ENCODE data around the gene ZNF511.

Gene ZNF511

DNA sequence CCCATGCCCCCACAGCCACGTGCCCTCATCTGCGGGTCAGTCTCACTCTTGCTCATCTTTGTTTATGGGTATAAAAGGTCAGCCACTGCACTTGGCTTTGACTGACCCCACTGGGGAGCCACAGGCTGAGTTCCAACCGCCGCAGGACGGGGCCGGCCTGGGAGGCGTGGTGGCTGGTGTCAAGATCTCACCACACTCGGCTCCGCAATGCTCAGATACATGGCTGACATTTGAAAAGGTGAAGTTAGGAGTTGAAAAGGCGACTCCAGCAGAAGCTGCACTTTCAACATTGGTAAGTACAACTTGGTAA, 14.9 kb upstream of the ZNF511 start:
- no peaks in the 10 kb centered on the region for H3K9me2 ChIP-seq (ENCODE audit: low read depth, low read length)
- no peaks in the 10 kb centered on the region for H3K27me3 ChIP-seq (ENCODE audit: insufficient read depth, low read length)
- H2AFZ ChIP-seq (ENCODE audit: low read length) = no peak overlapping the region
- H3K4me2 ChIP-seq (ENCODE audit: low read length) = no peak overlapping the region
- H3K9ac ChIP-seq (ENCODE audit: low read length) = no peak overlapping the region
- no peak overlapping the region for H3K4me3 ChIP-seq (ENCODE audit: low read depth, low read length, poor library complexity, severe bottlenecking)
- H3K36me3 ChIP-seq (ENCODE audit: insufficient read depth, low read length) = peaks cover 75% of the 10 kb centered on the region
- H3K27ac ChIP-seq (ENCODE audit: low read depth, low read length, poor library complexity, severe bottlenecking) = no peak overlapping the region
- H4K20me1 ChIP-seq (ENCODE audit: insufficient read depth, low read length) = no peaks in the 10 kb centered on the region
- no peaks in the 10 kb centered on the region for H3F3A ChIP-seq (ENCODE audit: insufficient read depth, low read length)
- H3K4me1 ChIP-seq (ENCODE audit: insufficient read depth, low read length, severe bottlenecking) = no peaks in the 10 kb centered on the region
- no peaks in the 10 kb centered on the region for H3K9me3 ChIP-seq (ENCODE audit: low read length)
- no peaks in the 10 kb centered on the region for H3K79me2 ChIP-seq (ENCODE audit: insufficient read depth, low read length)
- TF ChIP-seq EZH2 (IDR thresholded peaks at IDR 0.05; ENCODE audit: borderline replicate concordance, low read length) = no peak
- TF ChIP-seq, protein P1, sequence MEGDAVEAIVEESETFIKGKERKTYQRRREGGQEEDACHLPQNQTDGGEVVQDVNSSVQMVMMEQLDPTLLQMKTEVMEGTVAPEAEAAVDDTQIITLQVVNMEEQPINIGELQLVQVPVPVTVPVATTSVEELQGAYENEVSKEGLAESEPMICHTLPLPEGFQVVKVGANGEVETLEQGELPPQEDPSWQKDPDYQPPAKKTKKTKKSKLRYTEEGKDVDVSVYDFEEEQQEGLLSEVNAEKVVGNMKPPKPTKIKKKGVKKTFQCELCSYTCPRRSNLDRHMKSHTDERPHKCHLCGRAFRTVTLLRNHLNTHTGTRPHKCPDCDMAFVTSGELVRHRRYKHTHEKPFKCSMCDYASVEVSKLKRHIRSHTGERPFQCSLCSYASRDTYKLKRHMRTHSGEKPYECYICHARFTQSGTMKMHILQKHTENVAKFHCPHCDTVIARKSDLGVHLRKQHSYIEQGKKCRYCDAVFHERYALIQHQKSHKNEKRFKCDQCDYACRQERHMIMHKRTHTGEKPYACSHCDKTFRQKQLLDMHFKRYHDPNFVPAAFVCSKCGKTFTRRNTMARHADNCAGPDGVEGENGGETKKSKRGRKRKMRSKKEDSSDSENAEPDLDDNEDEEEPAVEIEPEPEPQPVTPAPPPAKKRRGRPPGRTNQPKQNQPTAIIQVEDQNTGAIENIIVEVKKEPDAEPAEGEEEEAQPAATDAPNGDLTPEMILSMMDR (IDR thresholded peaks at IDR 0.05; ENCODE audit: low read length) = no peak

DNA sequence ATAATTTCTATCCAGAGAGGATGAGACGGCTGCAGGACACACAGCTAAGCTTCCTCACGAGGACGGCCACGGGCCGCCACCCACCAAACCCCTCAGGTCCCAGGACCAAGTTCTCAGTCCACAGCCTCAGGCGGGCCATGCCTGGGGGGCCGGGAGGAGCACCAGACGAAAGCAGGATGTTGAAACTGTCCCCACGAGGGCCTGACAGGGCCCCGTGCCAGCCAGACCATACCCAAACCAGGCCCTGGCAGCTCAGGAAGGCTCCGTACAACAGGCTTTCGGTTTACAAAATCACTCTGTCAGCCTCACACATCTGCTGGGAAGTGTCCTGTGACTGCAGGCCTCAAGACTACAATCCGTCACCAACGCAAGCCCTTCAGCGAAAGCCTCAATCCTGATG, 14.5 kb upstream of the ZNF511 start:
- H3K9me3 ChIP-seq (ENCODE audit: low read length) = no peaks in the 10 kb centered on the region
- TF ChIP-seq, protein P1 (IDR thresholded peaks at IDR 0.05; ENCODE audit: low read length) = no peak
- TF ChIP-seq EZH2 (IDR thresholded peaks at IDR 0.05; ENCODE audit: borderline replicate concordance, low read length) = no peak
- no peak overlapping the region for H3K9ac ChIP-seq (ENCODE audit: low read length)
- no peak overlapping the region for H2AFZ ChIP-seq (ENCODE audit: low read length)
- H3K4me2 ChIP-seq (ENCODE audit: low read length) = no peak overlapping the region
- H3F3A ChIP-seq (ENCODE audit: insufficient read depth, low read length) = no peaks in the 10 kb centered on the region
- no peak overlapping the region for H3K27ac ChIP-seq (ENCODE audit: low read depth, low read length, poor library complexity, severe bottlenecking)
- H3K36me3 ChIP-seq (ENCODE audit: insufficient read depth, low read length) = peaks cover 75% of the 10 kb centered on the region
- no peaks in the 10 kb centered on the region for H3K4me1 ChIP-seq (ENCODE audit: insufficient read depth, low read length, severe bottlenecking)
- no peaks in the 10 kb centered on the region for H3K9me2 ChIP-seq (ENCODE audit: low read depth, low read length)
- no peaks in the 10 kb centered on the region for H4K20me1 ChIP-seq (ENCODE audit: insufficient read depth, low read length)
- H3K27me3 ChIP-seq (ENCODE audit: insufficient read depth, low read length) = no peaks in the 10 kb centered on the region
- no peak overlapping the region for H3K4me3 ChIP-seq (ENCODE audit: low read depth, low read length, poor library complexity, severe bottlenecking)
- no peaks in the 10 kb centered on the region for H3K79me2 ChIP-seq (ENCODE audit: insufficient read depth, low read length)

DNA sequence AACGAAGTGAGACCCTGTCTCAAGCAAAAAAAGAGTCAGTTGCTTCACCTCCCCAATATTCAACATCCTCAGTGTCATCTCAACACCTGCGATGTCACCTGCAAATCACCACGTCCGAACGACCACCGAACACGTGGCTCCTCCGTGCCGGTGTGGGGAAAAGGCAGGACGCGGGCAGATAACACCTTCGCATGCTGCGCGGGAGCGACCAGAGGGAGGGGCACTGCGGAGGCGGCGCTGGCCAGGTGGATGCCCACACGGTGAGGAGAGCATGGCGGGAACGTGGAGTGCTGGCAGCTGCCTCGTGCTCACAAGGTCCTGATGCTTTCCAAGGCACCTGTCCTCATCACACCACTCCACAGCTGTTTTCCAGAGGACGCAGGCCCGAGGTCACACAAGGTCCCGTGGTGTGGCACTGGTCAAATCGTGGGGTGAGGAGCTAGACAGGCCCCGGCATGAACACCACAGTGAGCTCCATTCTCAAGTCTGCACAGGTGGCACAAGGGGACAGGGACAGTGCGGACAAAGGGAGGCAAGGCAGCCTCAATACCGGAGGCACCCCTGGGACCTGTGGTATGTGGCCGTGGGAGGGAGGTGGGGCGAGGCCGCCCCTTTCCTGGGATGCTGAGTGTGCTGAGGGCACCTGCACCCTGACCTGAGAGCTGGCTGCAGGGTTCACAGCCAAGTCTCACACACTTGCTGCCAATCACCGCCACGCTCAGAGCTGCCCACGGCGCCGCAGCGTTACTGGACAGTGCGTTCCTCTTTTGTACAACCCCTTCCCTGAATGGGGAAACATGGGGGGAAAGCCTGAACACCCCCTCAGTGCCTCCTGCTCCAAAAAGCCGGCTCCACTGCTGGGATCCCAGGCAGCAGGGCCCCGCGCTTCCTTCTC, 13.0 kb upstream of the ZNF511 start:
- no peaks in the 10 kb centered on the region for H4K20me1 ChIP-seq (ENCODE audit: insufficient read depth, low read length)
- no peaks in the 10 kb centered on the region for H3K9me2 ChIP-seq (ENCODE audit: low read depth, low read length)
- H3K4me3 ChIP-seq (ENCODE audit: low read depth, low read length, poor library complexity, severe bottlenecking) = no peak overlapping the region
- no peaks in the 10 kb centered on the region for H3F3A ChIP-seq (ENCODE audit: insufficient read depth, low read length)
- H2AFZ ChIP-seq (ENCODE audit: low read length) = no peak overlapping the region
- no peaks in the 10 kb centered on the region for H3K4me1 ChIP-seq (ENCODE audit: insufficient read depth, low read length, severe bottlenecking)
- peaks cover 80% of the 10 kb centered on the region for H3K36me3 ChIP-seq (ENCODE audit: insufficient read depth, low read length)
- H3K4me2 ChIP-seq (ENCODE audit: low read length) = no peak overlapping the region
- H3K27ac ChIP-seq (ENCODE audit: low read depth, low read length, poor library complexity, severe bottlenecking) = no peak overlapping the region
- no peak overlapping the region for H3K9ac ChIP-seq (ENCODE audit: low read length)
- TF ChIP-seq, protein P1 (IDR thresholded peaks at IDR 0.05; ENCODE audit: low read length) = no peak
- no peak for TF ChIP-seq EZH2 (IDR thresholded peaks at IDR 0.05; ENCODE audit: borderline replicate concordance, low read length)
- no peaks in the 10 kb centered on the region for H3K27me3 ChIP-seq (ENCODE audit: insufficient read depth, low read length)
- no peaks in the 10 kb centered on the region for H3K79me2 ChIP-seq (ENCODE audit: insufficient read depth, low read length)
- H3K9me3 ChIP-seq (ENCODE audit: low read length) = no peaks in the 10 kb centered on the region

Measured in OCI-LY1 (cell line).